Left lung (tissue), 14 donors: ENCODE data around the gene EFCAB13. TPM values are rescaled to one million over a fixed set of nuclear protein-coding genes. Genes with fewer than 3 reads are reported as not detected.

Experiments used
- ATAC-seq: fragments of 200-7000 bp; cut with Tn5 transposase; one replicate; pipeline ENCODE4 v1.9.1; 2020; ENCODE audit warnings: moderate library complexity
- DNase-seq, 4 donors: peaks; one replicate each; pipeline ENCODE4 v3.0.0-alpha.2; 2013 to 2020
- H3K27ac ChIP-seq, 2 donors: fragments of 200-600 bp; sonication (generic) in 1 of 2; one replicate each; pipeline versions ENCODE4 v1.5.0 to v1.8.0; 2020 to 2021
- H3K27me3 ChIP-seq, 2 donors: fragments of 200-600 bp; sonication (generic) in 1 of 2; one replicate each; pipeline versions ENCODE4 v1.5.0 to v1.8.0; 2020 to 2021
- H3K36me3 ChIP-seq, 2 donors: fragments of 200-600 bp; sonication (generic) in 1 of 2; one replicate each; pipeline versions ENCODE4 v1.5.0 to v1.8.0; 2020 to 2021
- H3K4me1 ChIP-seq, 2 donors: fragments of 200-600 bp; one replicate each; pipeline ENCODE4 v1.8.0; 2021
- H3K4me3 ChIP-seq, 2 donors: fragments of 200-600 bp; sonication (generic) in 1 of 2; one replicate each; pipeline versions ENCODE4 v1.5.0 to v1.8.0; 2020 to 2021; ENCODE audit warnings: mild to moderate bottlenecking in 1 of 2
- H3K9me3 ChIP-seq, 2 donors: fragments of 200-600 bp; sonication (generic) in 1 of 2; one replicate each; pipeline versions ENCODE4 v1.5.0 to v1.8.0; 2020 to 2021
- CTCF ChIP-seq, 2 donors: fragments of 200-600 bp; sonication (generic) in 1 of 2; IDR thresholded peaks; one replicate each; pipeline versions ENCODE4 v1.5.0 to v1.8.0; 2021; ENCODE audit warnings: antibody characterized with exemption in 2 of 2
- intact Hi-C, 2 donors: fragments of 100-400 bp; cut with DNase I; formaldehyde crosslinking; loops; one replicate each; pipeline versions ENCODE4 v1.11.2 to v1.14.2; 2022
- long read RNA-seq, 12 donors: library from polyadenylated mRNA in 2 of 12; unstranded in 2 of 12; transcript quantifications; one replicate each; pipeline ENCODE4 v2.0.0 and lab custom pipeline, GENCODE V29; 2019 to 2026
- polyA plus RNA-seq, 6 donors: library from polyadenylated mRNA; unstranded; fragments of 120-200 nt; gene quantifications; one replicate each; pipeline ENCODE4 v1.2.1, GENCODE V29; 2013; ENCODE audit not compliant: insufficient read length in 6 of 6
- total RNA-seq, 2 donors: library from RNA; stranded (reverse); fragmentation: NEBNext Ultra II Directional; extraction: Animal tissue kit (Norgen Biotek cat#: 25700); gene quantifications; one replicate each; pipeline ENCODE4 v1.2.1, GENCODE V29; 2021
- donor health status: DM: no; HTN: yes; CAD: no.
- donor health status: DM: no; HTN: no; CAD: no.

EFCAB13 gene
- 10 to 100 TPM in 1 of 2 donors, 1 to 10 TPM in 1; 7.4 to 10.3 TPM for total RNA-seq
- polyA plus RNA-seq, result 10 to 100 TPM in 3 of 6 donors, 1 to 10 TPM in 3; 7.5 to 13.0 (median 10.0) TPM
- long read RNA-seq, donor 1, partial matches to known transcripts, result 9 of 9 reads
- long read RNA-seq, donor 1, other reads (novel, unspliced or antisense), result 0 of 9 reads
- long read RNA-seq, donor 2, partial matches to known transcripts, result 17 of 17 reads
- long read RNA-seq, donor 2, other reads (novel, unspliced or antisense), result 0 of 17 reads
- long read RNA-seq, donor 3, result 0 reads
- long read RNA-seq, donor 4, partial matches to known transcripts, result 0 of 2 reads
- long read RNA-seq, donor 4, other reads (novel, unspliced or antisense), result 2 of 2 reads
- long read RNA-seq, donor 5, result 0 reads
- long read RNA-seq, donor 6, result 0 reads
- long read RNA-seq, donor 7, result 0 reads
- long read RNA-seq, donor 8, result 0 reads
- long read RNA-seq, donor 9, result 0 reads
- long read RNA-seq, donor 10, partial matches to known transcripts, result 0 of 2 reads
- long read RNA-seq, donor 10, other reads (novel, unspliced or antisense), result 2 of 2 reads
- long read RNA-seq, donor 11, result 0 reads
- long read RNA-seq, donor 12, result 0 reads

GRCh38 chr17:47323382-47324223 is at the start of gene EFCAB13:
Gene EFCAB13 (plus strand): TSS chr17:47323955. CDS start chr17:47328354, 4,399 bp downstream.
- Histone ChIP-seq H3K27me3 (peaks cover 0 to 7% of the 10 kb centered on the region in 2 donors), H3K27ac (peak within 1 kb of the TSS; percentile 90 to 96), H3K4me3 (peak within 1 kb of the TSS; percentile 60 to 64), H3K36me3 (no peaks in the 10 kb centered on the region), H3K4me1 (peaks cover 0 to 11% of the 10 kb centered on the region in 2 donors), H3K9me3 (peaks cover 0 to 3% of the 10 kb centered on the region in 2 donors)
- DNase-seq (peak; percentile 59 to 94 (median 93)), ATAC-seq (peak; percentile 99)
- TF ChIP-seq CTCF (IDR thresholded peaks at IDR 0.05), result peak; percentile 20 to 26
- intact Hi-C loops, result no loop called here

- intact Hi-C loops, result no loop called here
Measured at GRCh38 chr17:47274319-47275069, 49.3 kb upstream of the EFCAB13 start.

GRCh38 chr17:47275245-47275984 is 48.3 kb upstream of the EFCAB13 start:
- no peak for TF ChIP-seq CTCF (IDR thresholded peaks at IDR 0.05)
- peak in 3 of 4 donors; percentile 70 to 85 (median 73) for DNase-seq
- intact Hi-C loops, result no loop called here
- Histone ChIP-seq H3K27me3 (no peaks in the 10 kb centered on the region), H3K27ac (peak overlapping the region; percentile 38 to 61), H3K9me3 (no peaks in the 10 kb centered on the region), H3K4me1 (peaks cover 45 to 57% of the 10 kb centered on the region in 2 donors), H3K4me3 (no peak overlapping the region), H3K36me3 (no peaks in the 10 kb centered on the region)
- peak; percentile 16 for ATAC-seq

More at GRCh38 chr17:47274319-47275069, 49.3 kb upstream of the EFCAB13 start:
- ATAC-seq, result no peak
- H3K4me3 ChIP-seq, result no peak overlapping the region
- H3K4me1 ChIP-seq, result peaks cover 40 to 48% of the 10 kb centered on the region in 2 donors
- no peaks in the 10 kb centered on the region for H3K27me3 ChIP-seq
- H3K36me3 ChIP-seq, result no peaks in the 10 kb centered on the region
- H3K27ac ChIP-seq, result peak overlapping the region in 1 of 2 donors; percentile 61
- DNase-seq, result no peak
- no peaks in the 10 kb centered on the region for H3K9me3 ChIP-seq
- no peak for TF ChIP-seq CTCF (IDR thresholded peaks at IDR 0.05)

- no peak for TF ChIP-seq CTCF (IDR thresholded peaks at IDR 0.05)
- ATAC-seq, result no peak
- intact Hi-C loops, result no loop called here
- H3K36me3 ChIP-seq, result no peaks in the 10 kb centered on the region
- H3K4me3 ChIP-seq, result no peak overlapping the region
- no peaks in the 10 kb centered on the region for H3K9me3 ChIP-seq
- no peak for DNase-seq
- H3K27me3 ChIP-seq, result no peaks in the 10 kb centered on the region
- peak overlapping the region; percentile 38 to 61 for H3K27ac ChIP-seq
- peaks cover 45 to 66% of the 10 kb centered on the region in 2 donors for H3K4me1 ChIP-seq
Measured at GRCh38 chr17:47276444-47276843, 47.3 kb upstream of the EFCAB13 start.
